ENCODE data around the gene LYPD6. TPM values are rescaled to one million over a fixed set of nuclear protein-coding genes. Genes with fewer than 3 reads are reported as not detected.

The LYPD6 gene
- total RNA-seq, 1 donor from 2014 or later: 0.26 TPM

DNA sequence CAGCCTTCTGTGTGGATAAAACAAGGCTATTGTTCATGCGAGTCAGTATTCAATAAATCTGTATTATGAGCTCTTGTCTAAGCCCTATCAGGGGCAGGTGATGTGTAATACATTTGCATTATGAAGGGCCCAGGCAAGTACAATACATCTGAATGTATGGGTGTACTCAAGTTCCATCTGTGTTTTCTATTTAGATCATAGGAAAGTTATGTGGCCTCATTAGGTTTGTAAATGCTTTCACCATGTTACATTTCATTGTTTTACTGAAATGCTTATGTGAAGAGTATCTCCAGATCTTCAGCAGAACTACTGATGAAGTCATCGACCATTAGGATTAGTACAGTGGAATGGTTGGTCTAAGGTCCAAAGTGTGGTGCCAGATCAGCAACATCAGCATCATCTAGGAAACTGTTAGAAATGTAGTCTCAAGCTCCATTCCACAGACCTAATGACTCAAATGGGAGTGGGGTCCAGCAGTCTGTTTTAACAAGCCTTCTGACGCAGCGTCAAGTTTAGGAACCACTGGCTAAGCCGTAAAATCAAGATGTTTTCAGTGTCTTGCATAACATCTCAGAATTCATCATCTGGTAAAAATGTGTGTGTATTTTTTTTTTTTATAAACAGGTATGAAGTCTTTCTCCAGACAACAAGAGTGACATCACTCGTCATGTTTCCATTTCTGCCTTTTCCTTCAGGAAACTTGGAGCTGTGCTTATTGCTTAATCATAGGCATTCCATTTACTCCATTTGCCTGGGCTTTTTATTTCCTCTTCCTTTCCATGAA is 80.5 kb downstream of the LYPD6 start:
- Histone ChIP-seq H3K36me3 (ENCODE audit: control insufficient read depth, insufficient read depth, low read length) (no peaks in the 10 kb centered on the region), H3K27me3 (ENCODE audit: control insufficient read depth, insufficient read depth, low read length) (no peaks in the 10 kb centered on the region), H3K4me3 (ENCODE audit: low read depth, low read length) (no peak overlapping the region)
- TF ChIP-seq, protein P1, sequence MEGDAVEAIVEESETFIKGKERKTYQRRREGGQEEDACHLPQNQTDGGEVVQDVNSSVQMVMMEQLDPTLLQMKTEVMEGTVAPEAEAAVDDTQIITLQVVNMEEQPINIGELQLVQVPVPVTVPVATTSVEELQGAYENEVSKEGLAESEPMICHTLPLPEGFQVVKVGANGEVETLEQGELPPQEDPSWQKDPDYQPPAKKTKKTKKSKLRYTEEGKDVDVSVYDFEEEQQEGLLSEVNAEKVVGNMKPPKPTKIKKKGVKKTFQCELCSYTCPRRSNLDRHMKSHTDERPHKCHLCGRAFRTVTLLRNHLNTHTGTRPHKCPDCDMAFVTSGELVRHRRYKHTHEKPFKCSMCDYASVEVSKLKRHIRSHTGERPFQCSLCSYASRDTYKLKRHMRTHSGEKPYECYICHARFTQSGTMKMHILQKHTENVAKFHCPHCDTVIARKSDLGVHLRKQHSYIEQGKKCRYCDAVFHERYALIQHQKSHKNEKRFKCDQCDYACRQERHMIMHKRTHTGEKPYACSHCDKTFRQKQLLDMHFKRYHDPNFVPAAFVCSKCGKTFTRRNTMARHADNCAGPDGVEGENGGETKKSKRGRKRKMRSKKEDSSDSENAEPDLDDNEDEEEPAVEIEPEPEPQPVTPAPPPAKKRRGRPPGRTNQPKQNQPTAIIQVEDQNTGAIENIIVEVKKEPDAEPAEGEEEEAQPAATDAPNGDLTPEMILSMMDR (IDR thresholded peaks at IDR 0.05; ENCODE audit: insufficient read depth, low read length, severe bottlenecking): no peak
- DNase-seq (ENCODE audit: low read depth): peak; percentile 88
- FAIRE-seq: no peak

DNA sequence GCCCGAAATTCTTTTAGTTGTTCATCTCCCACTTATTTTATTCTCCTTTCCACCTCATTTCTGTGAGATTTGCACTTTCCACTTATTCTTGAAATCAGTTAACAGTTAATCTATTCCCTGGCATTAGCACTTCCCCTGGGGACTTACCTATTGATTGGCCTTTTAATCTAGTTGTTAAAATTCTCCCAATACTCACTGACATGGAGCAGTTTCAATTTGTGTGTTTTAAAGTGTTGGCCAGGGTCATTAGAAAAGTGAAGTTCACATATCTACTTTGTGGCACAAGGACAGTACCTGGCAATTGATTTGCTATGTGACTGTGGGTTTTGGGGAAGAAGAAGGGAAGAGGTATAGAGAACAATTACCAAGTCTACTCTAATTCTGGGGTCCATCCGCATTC is 83.1 kb downstream of the LYPD6 start:
- DNase-seq (ENCODE audit: low read depth): no peak
- H3K36me3 ChIP-seq (ENCODE audit: control insufficient read depth, insufficient read depth, low read length): no peaks in the 10 kb centered on the region
- no peak overlapping the region for H3K4me3 ChIP-seq (ENCODE audit: low read depth, low read length)
- FAIRE-seq: no peak
- TF ChIP-seq, protein P1 (IDR thresholded peaks at IDR 0.05; ENCODE audit: insufficient read depth, low read length, severe bottlenecking): no peak
- no peaks in the 10 kb centered on the region for H3K27me3 ChIP-seq (ENCODE audit: control insufficient read depth, insufficient read depth, low read length)

DNA sequence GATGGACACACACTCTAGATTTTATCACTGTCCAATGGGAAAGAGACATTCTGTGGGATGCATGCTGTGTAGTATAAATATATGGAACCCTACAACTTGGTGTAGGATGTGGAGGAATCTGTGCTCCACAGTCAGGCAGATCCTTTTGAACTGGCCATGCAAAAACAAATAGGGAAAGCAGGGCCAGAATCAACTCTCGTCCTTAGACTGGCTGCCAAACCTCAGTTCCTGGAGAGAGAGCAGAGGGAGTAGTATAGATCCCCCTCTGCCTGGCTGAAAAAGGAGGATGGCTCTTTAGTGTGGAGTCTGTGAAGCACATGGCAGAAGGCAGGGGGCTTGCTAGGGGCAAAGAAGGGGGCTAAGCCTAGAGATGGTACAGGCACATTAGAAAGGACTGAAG is 84.7 kb downstream of the LYPD6 start:
- Histone ChIP-seq H3K27me3 (ENCODE audit: control insufficient read depth, insufficient read depth, low read length) (no peaks in the 10 kb centered on the region), H3K4me3 (ENCODE audit: low read depth, low read length) (no peak overlapping the region), H3K36me3 (ENCODE audit: control insufficient read depth, insufficient read depth, low read length) (no peaks in the 10 kb centered on the region)
- FAIRE-seq (no peak), DNase-seq (ENCODE audit: low read depth) (no peak)
- TF ChIP-seq, protein P1 (IDR thresholded peaks at IDR 0.05; ENCODE audit: insufficient read depth, low read length, severe bottlenecking): no peak

DNA sequence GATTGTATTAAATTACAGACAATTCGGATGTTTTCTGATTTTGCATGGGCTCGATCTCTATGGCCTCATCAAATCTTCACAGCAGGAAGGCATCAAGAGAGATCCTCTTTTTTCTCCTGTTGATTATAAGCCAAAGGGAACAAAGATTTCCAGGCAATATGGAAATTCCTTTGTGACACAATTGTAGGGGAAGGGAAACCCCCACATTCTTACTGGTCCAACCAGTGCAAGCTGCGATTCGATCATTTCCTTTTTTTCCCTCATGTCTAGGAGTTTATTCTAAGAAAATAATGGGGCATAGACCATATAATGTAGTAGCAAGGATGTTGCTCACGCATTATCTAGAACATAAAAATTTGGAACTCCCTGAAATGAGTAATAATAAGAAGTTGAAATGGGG is 87.7 kb downstream of the LYPD6 start:
- FAIRE-seq (no peak), DNase-seq (ENCODE audit: low read depth) (peak; percentile 44)
- H3K27me3 ChIP-seq (ENCODE audit: control insufficient read depth, insufficient read depth, low read length): no peaks in the 10 kb centered on the region
- H3K36me3 ChIP-seq (ENCODE audit: control insufficient read depth, insufficient read depth, low read length): no peaks in the 10 kb centered on the region
- H3K4me3 ChIP-seq (ENCODE audit: low read depth, low read length): no peak overlapping the region
- TF ChIP-seq, protein P1 (IDR thresholded peaks at IDR 0.05; ENCODE audit: insufficient read depth, low read length, severe bottlenecking): no peak

DNA sequence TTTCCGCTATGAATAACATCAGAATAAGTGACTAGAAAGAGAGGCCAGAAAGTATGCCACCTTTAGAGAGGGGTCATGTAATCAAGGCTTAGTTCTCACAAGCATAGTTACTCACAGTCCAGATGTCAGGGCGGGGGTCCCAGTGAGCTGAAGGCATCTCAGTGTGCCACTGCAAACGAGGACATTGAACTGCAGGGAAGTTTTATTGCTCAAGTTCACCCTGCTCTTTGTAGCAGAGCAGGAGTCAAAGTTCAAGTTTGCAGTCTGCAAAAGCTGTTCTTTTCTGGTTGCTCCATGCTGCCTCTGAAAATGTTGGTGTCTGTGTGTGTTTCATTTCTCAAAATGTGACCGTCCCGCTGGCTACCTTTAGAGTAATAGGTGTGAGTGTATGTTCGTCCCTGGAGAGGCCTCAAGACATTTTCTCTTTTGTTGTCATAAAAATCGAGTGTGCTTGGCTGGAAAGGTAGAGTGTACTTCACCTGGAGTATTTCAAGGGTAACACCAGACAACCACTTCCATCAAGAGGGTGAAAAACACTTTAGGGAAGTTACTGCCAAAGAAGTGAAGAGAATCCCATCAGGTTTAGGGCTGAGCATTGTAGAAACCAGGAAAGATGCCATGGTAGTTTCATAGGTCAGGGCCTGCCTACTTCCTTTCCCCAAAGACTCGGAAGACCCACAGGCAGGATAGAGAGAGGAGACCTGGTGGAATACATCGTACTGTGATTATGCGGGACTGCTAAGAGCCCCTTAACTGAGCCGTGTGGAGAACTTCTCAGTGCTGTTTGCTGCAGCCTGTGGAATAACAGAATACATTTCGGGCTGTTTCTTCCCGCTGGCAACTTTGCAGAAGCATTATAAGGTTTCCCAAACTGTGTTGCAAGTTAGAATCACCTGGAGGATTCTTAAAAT is 89.9 kb downstream of the LYPD6 start:
- no peak for DNase-seq (ENCODE audit: low read depth)
- H3K27me3 ChIP-seq (ENCODE audit: control insufficient read depth, insufficient read depth, low read length): no peaks in the 10 kb centered on the region
- H3K4me3 ChIP-seq (ENCODE audit: low read depth, low read length): no peak overlapping the region
- no peaks in the 10 kb centered on the region for H3K36me3 ChIP-seq (ENCODE audit: control insufficient read depth, insufficient read depth, low read length)
- no peak for FAIRE-seq
- TF ChIP-seq, protein P1 (IDR thresholded peaks at IDR 0.05; ENCODE audit: insufficient read depth, low read length, severe bottlenecking): no peak
